Keratinocyte (primary cell): ENCODE results near the gene GTSF1L. TPM values are rescaled to one million over a fixed set of nuclear protein-coding genes. Genes with fewer than 3 reads are reported as not detected.

Source experiments
- DNase-seq: peaks from one replicate; pipeline ENCODE4 v3.0.0-alpha.2; 2011; ENCODE audit warnings: low read depth, missing footprints, low spot score
- FAIRE-seq: peaks from 2 replicates; lab custom pipeline; 2011; peaks lifted over from hg19 to GRCh38; lab: Jason Lieb, UNC
- H2AFZ ChIP-seq: 2 replicates; pipeline ENCODE4 v1.6.0; 2012; ENCODE audit warnings: low read length, control low read depth, inconsistent platforms; ENCODE audit not compliant: control insufficient read depth
- H3K27ac ChIP-seq: 2 replicates; pipeline ENCODE4 v1.5.1; 2011; ENCODE audit warnings: low read length; ENCODE audit not compliant: control insufficient read depth, insufficient read depth
- H3K27me3 ChIP-seq: 3 replicates; pipeline ENCODE4 v1.6.0; 2011; ENCODE audit warnings: low read length; ENCODE audit not compliant: control insufficient read depth, insufficient read depth; ENCODE audit errors: extremely low read depth
- H3K36me3 ChIP-seq, 2 experiments: 2 replicates in 1 of 2; 3 replicates in 1 of 2; pipeline ENCODE4 v1.5.1; 2011; ENCODE audit warnings: low read length in 2 of 2, mild to moderate bottlenecking in 1 of 2; ENCODE audit not compliant: control insufficient read depth in 2 of 2, insufficient read depth in 2 of 2; ENCODE audit errors: extremely low read depth in 1 of 2
- H3K4me1 ChIP-seq: 3 replicates; pipeline ENCODE4 v1.5.1; 2011; ENCODE audit warnings: low read length; ENCODE audit not compliant: control insufficient read depth, insufficient read depth; ENCODE audit errors: extremely low read depth
- H3K4me2 ChIP-seq: 3 replicates; pipeline ENCODE4 v1.6.0; 2011; ENCODE audit warnings: low read depth, low read length; ENCODE audit not compliant: control insufficient read depth, insufficient read depth; ENCODE audit errors: extremely low read depth
- H3K4me3 ChIP-seq, 3 experiments: fragments of 200-600 bp in 1 of 3; sonication (generic) in 1 of 3; 2 replicates in 2 of 3; 3 replicates in 1 of 3; pipeline ENCODE4 v1.5.1; 2011 to 2016; ENCODE audit warnings: low read length in 3 of 3, mild to moderate bottlenecking in 3 of 3, control low read depth in 2 of 3, inconsistent platforms in 1 of 3, low read depth in 1 of 3, mixed read lengths in 1 of 3, mixed run types in 1 of 3, moderate library complexity in 1 of 3; ENCODE audit not compliant: control insufficient read depth in 2 of 3, insufficient read depth in 2 of 3; ENCODE audit errors: extremely low read depth in 1 of 3
- H3K79me2 ChIP-seq: 2 replicates; pipeline ENCODE4 v1.6.0; 2012; ENCODE audit warnings: low read length; ENCODE audit not compliant: control insufficient read depth, insufficient read depth
- H3K9ac ChIP-seq: 3 replicates; pipeline ENCODE4 v1.6.0; 2011; ENCODE audit warnings: low read length; ENCODE audit not compliant: control insufficient read depth, insufficient read depth; ENCODE audit errors: extremely low read depth
- H3K9me1 ChIP-seq: 3 replicates; pipeline ENCODE4 v1.6.0; 2011; ENCODE audit warnings: low read length; ENCODE audit not compliant: control insufficient read depth, insufficient read depth; ENCODE audit errors: extremely low read depth
- H3K9me3 ChIP-seq: 2 replicates; pipeline ENCODE4 v1.5.1; 2012; ENCODE audit warnings: low read depth, low read length; ENCODE audit not compliant: control insufficient read depth
- H4K20me1 ChIP-seq: 3 replicates; pipeline ENCODE4 v1.6.0; 2011; ENCODE audit warnings: low read length; ENCODE audit not compliant: control insufficient read depth, insufficient read depth; ENCODE audit errors: extremely low read depth
- CTCF ChIP-seq, 3 experiments: IDR thresholded peaks in 1 of 3; conservative IDR thresholded peaks in 1 of 3; optimal IDR thresholded peaks in 1 of 3; 2 replicates in 2 of 3; 3 replicates in 1 of 3; pipeline versions ENCODE3 to v1.5.1; 2011; ENCODE audit warnings: low read length in 3 of 3, mild to moderate bottlenecking in 3 of 3, moderate library complexity in 2 of 3, control low read depth in 1 of 3, inconsistent platforms in 1 of 3; ENCODE audit not compliant: insufficient read depth in 2 of 3; ENCODE audit errors: extremely low read depth in 1 of 3
- EZH2 ChIP-seq: IDR thresholded peaks from one replicate; pipeline ENCODE4 v1.6.1; 2012; ENCODE audit warnings: inconsistent platforms, mild to moderate bottlenecking, low read length, moderate library complexity
- dilution Hi-C: fragments of 300-500 bp; cut with MboI; formaldehyde crosslinking; loops from one replicate; pipeline ENCODE4 v1.7.0; 2020; ENCODE audit warnings: low sequenced_read_pairs; ENCODE audit not compliant: extremely low pct_ligation_motif_present
- polyA plus RNA-seq, 5 experiments: library from polyadenylated mRNA; depleted of rRNA in 3 of 5; stranded (reverse) in 3 of 5; stranded (forward) in 1 of 5; unstranded in 1 of 5; fragments of >200 nt; gene quantifications; 1 replicate in 1 of 5; 2 replicates in 3 of 5; 3 replicates in 1 of 5; pipeline versions ENCODE4 v1.2.1 to v1.2.3, GENCODE V29; 2011 to 2012; ENCODE audit warnings: missing spikeins in 2 of 5, low read depth in 1 of 5, low replicate concordance in 1 of 5

Gene GTSF1L
- polyA plus RNA-seq, 1 donor (not counting 4 experiments of a cell fraction or from before 2014, with no cell fraction given), result not detected

GRCh38 chr20:43722153-43722505 is 4.7 kb downstream of the GTSF1L start:
- Histone ChIP-seq H3K9me1 (peaks cover 3% of the 10 kb centered on the region), H3K4me3 (no peak overlapping the region), H4K20me1 (no peaks in the 10 kb centered on the region), H2AFZ (no peak overlapping the region), H3K4me2 (no peak overlapping the region), H3K36me3 (no peaks in the 10 kb centered on the region), H3K9me3 (no peaks in the 10 kb centered on the region), H3K9ac (no peak overlapping the region), H3K79me2 (no peaks in the 10 kb centered on the region), H3K4me1 (peaks cover 8% of the 10 kb centered on the region), H3K27me3 (peaks cover 3% of the 10 kb centered on the region), H3K27ac (no peak overlapping the region)
- TF ChIP-seq EZH2 (no peak), CTCF (optimal IDR thresholded peaks at IDR 0.05 in 1 of 3, IDR thresholded peaks at IDR 0.05 in 1 of 3, conservative IDR thresholded peaks at IDR 0.05 in 1 of 3; ENCODE audit: extremely low read depth in 1 of 3, insufficient read depth in 2 of 3, low read length in 3 of 3) (no peak)
- FAIRE-seq, result no peak
- dilution Hi-C loops, result no loop called here
- no peak for DNase-seq

GRCh38 chr20:43721429-43722152 is 5.2 kb downstream of the GTSF1L start:
- Histone ChIP-seq H3K4me3 (no peak overlapping the region), H3K4me2 (no peak overlapping the region), H3K9me3 (no peaks in the 10 kb centered on the region), H4K20me1 (no peaks in the 10 kb centered on the region), H3K27me3 (peaks cover 3% of the 10 kb centered on the region), H3K9ac (no peak overlapping the region), H3K27ac (no peak overlapping the region), H3K79me2 (no peaks in the 10 kb centered on the region), H3K4me1 (peaks cover 12% of the 10 kb centered on the region), H3K36me3 (no peaks in the 10 kb centered on the region), H2AFZ (peak overlapping the region; percentile 1), H3K9me1 (peaks cover 7% of the 10 kb centered on the region)
- no peak for FAIRE-seq
- DNase-seq, result no peak
- TF ChIP-seq EZH2 (no peak), CTCF (optimal IDR thresholded peaks at IDR 0.05 in 1 of 3, IDR thresholded peaks at IDR 0.05 in 1 of 3, conservative IDR thresholded peaks at IDR 0.05 in 1 of 3; ENCODE audit: extremely low read depth in 1 of 3, insufficient read depth in 2 of 3, low read length in 3 of 3) (no peak)
- dilution Hi-C loops, result no loop called here
